Vagina (tissue), 2 donors: ENCODE data around the gene ONECUT3.

Experiments
- CTCF ChIP-seq, 3 experiments: fragments of 450-650 bp in 2 of 3; fragments of 200-600 bp in 1 of 3; sonication (generic) in 1 of 3; IDR thresholded peaks; one replicate each; pipeline ENCODE4 v1.5.1; 2017 to 2019; ENCODE audit warnings: antibody characterized with exemption in 3 of 3, mild to moderate bottlenecking in 2 of 3, moderate library complexity in 2 of 3
- POLR2A ChIP-seq, 2 donors: fragments of 450-650 bp; IDR thresholded peaks; one replicate each; pipeline ENCODE4 v1.6.1; 2017; ENCODE audit warnings: antibody characterized with exemption in 2 of 2, mild to moderate bottlenecking in 2 of 2, moderate library complexity in 2 of 2
- POLR2AphosphoS5 ChIP-seq, 2 donors: sonication (generic); formaldehyde crosslinking; IDR thresholded peaks; one replicate each; pipeline ENCODE4 v1.9.0; 2017; ENCODE audit warnings: antibody characterized with exemption in 2 of 2, mild to moderate bottlenecking in 2 of 2, low read depth in 1 of 2; ENCODE audit not compliant: insufficient read depth in 1 of 2

- no peak for TF ChIP-seq CTCF (IDR thresholded peaks at IDR 0.05)
- TF ChIP-seq POLR2AphosphoS5 (IDR thresholded peaks at IDR 0.05; ENCODE audit: insufficient read depth in 1 of 2, low read depth in 1 of 2), result no peak
- TF ChIP-seq POLR2A (IDR thresholded peaks at IDR 0.05), result no peak
Observed at GRCh38 chr19:1744133-1744665, 9.1 kb upstream of the ONECUT3 start.
